ENCODE measurements around the gene MRPS24. TPM values are rescaled to one million over a fixed set of nuclear protein-coding genes. Genes with fewer than 3 reads are reported as not detected.

The MRPS24 gene
- total RNA-seq, 1 experiment from 2014 or later, result 181 TPM

Other genes with a start within 250 kb of the MRPS24 start
- 105 and 115 TPM in 2 replicates for gene COA1, start 140.0 kb downstream of the MRPS24 start, total RNA-seq (2021)
- gene BLVRA, start 110.8 kb downstream of the MRPS24 start, total RNA-seq (2021), result 20.6 and 27.4 TPM in 2 replicates
- 23.8 and 26.6 TPM in 2 replicates for gene URGCP, start 37.1 kb upstream of the MRPS24 start, total RNA-seq (2021)
- gene UBE2D4, start 56.9 kb upstream of the MRPS24 start, total RNA-seq (2021), result 10.6 and 11.8 TPM in 2 replicates
- not detected in 2 replicates for gene SPDYE1, start 128.4 kb upstream of the MRPS24 start, total RNA-seq (2021)
- gene DBNL, start 175.2 kb upstream of the MRPS24 start, total RNA-seq (2021), result 64.5 and 74.4 TPM in 2 replicates
- not detected in 2 replicates for gene PGAM2, start 196.1 kb upstream of the MRPS24 start, total RNA-seq (2021)
- gene POLM, start 213.0 kb upstream of the MRPS24 start, total RNA-seq (2021), result 9.6 and 12.8 TPM in 2 replicates
- 30.1 and 31.8 TPM in 2 replicates for gene AEBP1, start 234.8 kb upstream of the MRPS24 start, total RNA-seq (2021)

All from A673 (cell line).